Measurements from ENCODE around the gene NMU.

The NMU gene

DNA sequence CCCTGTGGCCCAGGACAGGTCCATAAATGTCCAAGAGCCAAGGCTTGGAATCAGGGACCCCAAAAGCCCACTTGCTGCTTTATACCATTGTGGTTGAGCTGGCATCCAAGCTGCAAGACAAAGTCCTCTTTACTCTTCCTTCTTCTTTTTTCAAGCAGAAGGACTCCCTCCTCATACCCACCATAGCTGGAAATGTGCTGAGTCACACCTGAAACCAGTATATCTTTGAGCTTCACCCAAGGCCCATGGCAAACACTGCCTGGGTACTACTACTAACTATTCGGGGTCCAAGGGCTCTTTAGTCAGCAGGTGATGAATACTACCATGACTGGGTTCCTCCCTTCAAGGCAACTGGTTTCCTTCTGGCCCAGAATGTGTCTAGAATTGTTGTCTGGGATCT lies 37.3 kb upstream of the NMU start:
- no peak for TF ChIP-seq CTCF (conservative IDR thresholded peaks at IDR 0.05; ENCODE audit: low read depth)
- no peak overlapping the region for H3K27ac ChIP-seq
- ChIA-PET CTCF (no interaction called here), POLR2A (ENCODE audit: low non-redundant PET) (interaction anchor here (0.6 kb wide), 1 partner anchor 491 kb away, joined by 3 read pairs; no protein-coding TSS in a partner anchor)
- no peak for DNase-seq (ENCODE audit: low spot score)

GRCh38 chr4:55671667-55672066 lies 35.6 kb upstream of the NMU start:
- POLR2A ChIA-PET (ENCODE audit: low non-redundant PET), result no interaction called here
- no peak for DNase-seq (ENCODE audit: low spot score)
- H3K27ac ChIP-seq, result no peak overlapping the region
- TF ChIP-seq CTCF (conservative IDR thresholded peaks at IDR 0.05; ENCODE audit: low read depth), result no peak
- CTCF ChIA-PET, result no interaction called here

DNA sequence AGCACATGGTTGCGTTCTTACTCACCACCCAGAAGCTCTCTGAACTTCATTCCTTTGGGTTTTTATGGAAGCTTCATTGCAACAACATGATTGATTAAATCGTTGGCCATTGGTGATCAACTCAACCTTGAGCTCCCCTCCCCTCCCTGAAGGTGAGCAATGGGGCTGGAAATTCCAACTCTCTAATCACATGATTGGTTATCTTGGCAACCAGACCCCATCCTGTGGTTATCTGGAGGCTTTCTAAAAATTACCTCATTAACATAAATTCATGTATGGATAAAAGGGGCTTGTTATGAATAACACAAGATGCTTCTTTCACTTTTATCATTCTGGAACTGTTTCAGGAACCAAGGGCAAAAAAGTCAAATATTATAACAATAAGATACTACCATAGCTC lies 34.6 kb upstream of the NMU start:
- no peak for TF ChIP-seq CTCF (conservative IDR thresholded peaks at IDR 0.05; ENCODE audit: low read depth)
- H3K27ac ChIP-seq, result no peak overlapping the region
- ChIA-PET POLR2A (ENCODE audit: low non-redundant PET) (no interaction called here), CTCF (no interaction called here)
- DNase-seq (ENCODE audit: low spot score), result no peak

DNA sequence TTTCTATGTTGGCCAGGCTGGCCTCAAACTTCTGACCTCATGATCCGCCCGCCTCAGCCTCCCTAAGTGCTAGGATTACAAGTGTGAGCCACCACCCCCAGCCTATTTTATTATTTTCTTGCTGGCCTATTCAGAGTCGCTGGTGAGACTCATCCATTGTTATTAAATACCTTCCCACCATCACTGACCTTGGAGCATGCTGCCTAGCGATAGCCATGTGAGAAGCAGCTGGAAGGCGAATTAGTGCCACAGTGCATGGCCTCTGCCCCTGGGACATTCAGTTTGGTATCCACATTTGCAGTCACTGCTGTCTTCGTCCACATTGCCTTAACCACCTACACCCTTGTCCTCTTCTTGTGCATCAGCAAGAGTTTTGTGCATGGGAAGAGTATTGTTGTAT lies 32.4 kb upstream of the NMU start:
- TF ChIP-seq CTCF (conservative IDR thresholded peaks at IDR 0.05; ENCODE audit: low read depth), result no peak
- ChIA-PET CTCF (no interaction called here), POLR2A (ENCODE audit: low non-redundant PET) (no interaction called here)
- H3K27ac ChIP-seq, result no peak overlapping the region
- DNase-seq (ENCODE audit: low spot score), result no peak

- TF ChIP-seq CTCF (conservative IDR thresholded peaks at IDR 0.05; ENCODE audit: low read depth), result no peak
- DNase-seq (ENCODE audit: low spot score), result no peak
- H3K27ac ChIP-seq, result no peak overlapping the region
- ChIA-PET POLR2A (ENCODE audit: low non-redundant PET) (no interaction called here), CTCF (no interaction called here)
Measured at GRCh38 chr4:55666535-55666934, 30.4 kb upstream of the NMU start.

- POLR2A ChIA-PET (ENCODE audit: low non-redundant PET), result no interaction called here
- CTCF ChIA-PET, result no interaction called here
- no peak for TF ChIP-seq CTCF (conservative IDR thresholded peaks at IDR 0.05; ENCODE audit: low read depth)
- no peak overlapping the region for H3K27ac ChIP-seq
- no peak for DNase-seq (ENCODE audit: low spot score)
Measured at GRCh38 chr4:55663145-55663544, 27.0 kb upstream of the NMU start.

All from RWPE1 (cell line).